ENCODE results near the gene KCNE4.
A peak's percentile ranks its signal among the peaks of the same experiment; 100 is the strongest.

KCNE4 gene

DNA sequence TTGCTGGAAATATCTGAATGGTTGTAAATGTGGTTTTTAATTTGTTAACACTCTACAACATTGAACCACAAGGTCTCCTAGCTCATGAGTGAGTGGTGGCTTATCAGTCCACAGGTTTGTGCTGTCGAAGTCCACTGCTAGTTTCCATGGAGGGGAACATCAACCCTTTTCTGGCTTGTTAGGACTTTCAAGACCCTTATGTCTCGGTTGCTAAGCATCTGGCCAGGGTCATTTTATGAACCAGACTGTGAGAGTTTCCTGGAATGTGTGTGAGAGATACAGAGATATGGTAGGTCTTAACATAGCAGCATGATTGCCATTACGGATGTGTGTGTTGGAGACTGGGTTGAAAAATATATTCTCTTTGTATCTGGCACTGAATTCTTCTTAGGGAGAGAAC lies 36.9 kb downstream of the KCNE4 start:
- no peak for DNase-seq

DNA sequence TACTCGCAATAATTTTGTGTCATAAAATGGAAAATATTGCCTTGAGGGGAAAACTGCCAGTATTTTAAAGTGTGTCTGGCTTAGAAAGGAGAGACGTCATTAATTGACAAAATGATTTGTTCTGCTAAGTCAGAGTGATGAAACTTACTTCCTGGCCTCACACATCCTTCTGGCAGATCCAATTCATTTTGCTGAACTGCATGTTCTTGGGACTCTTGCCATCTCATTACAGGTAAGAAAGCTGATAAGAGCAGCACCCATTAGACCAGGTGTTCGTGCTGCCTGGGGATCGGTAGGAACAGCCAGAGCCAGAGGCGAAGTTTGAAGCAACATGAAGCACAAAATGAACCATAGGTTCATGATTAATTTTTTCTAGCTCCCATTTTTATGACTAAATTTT lies 38.0 kb downstream of the KCNE4 start:
- no peak for DNase-seq

DNA sequence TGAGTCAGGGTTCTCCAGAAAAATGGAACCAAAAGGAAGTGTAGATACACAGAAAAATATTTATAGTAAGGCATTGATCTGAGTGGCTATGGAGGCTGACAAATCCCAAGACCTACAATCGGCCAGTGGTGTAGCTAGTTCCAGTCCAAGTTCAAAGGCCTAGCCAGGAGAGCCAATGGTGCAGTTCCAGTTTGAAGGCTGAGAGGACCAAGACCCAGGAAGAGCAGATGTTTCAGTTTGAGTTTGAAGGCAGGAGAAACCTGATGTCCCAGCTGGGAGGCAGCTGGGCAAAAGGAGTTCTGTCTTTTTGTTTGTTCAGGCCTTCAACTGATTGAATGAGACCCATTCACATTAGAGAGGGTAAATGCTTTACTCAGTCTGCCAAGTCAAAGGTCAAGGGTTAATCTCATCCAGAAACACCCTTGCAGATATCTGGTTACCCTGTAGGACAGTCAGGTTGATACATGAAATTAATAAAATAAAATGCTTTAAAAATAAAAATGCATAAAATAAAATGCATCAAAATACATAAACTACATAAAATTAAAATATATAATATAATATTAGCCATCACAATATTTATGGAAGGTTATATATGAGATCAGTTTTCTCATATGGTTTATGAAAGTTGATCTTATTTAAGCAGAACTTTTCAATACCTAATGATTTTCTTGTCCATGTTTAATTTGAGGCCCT lies 38.7 kb downstream of the KCNE4 start:
- no peak for DNase-seq

DNA sequence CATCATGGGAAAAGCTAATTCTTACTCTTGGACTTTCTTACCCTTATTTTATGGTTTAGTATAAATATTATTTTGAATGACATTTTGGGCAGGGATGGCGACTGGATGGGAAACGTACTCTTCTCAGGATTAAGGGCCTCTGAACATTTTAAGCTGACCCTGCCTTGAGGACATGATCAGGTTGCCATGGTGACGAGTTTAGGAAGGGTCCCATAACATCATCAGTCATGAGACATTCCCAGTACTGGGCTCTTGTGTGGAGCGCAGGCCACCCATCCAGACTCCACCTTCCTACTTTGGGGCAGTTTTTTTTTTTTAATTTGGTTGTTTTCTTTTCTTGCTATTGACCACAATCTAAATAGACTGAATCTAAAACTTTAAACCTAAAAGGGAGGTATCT lies 40.7 kb downstream of the KCNE4 start:
- no peak for DNase-seq

DNA sequence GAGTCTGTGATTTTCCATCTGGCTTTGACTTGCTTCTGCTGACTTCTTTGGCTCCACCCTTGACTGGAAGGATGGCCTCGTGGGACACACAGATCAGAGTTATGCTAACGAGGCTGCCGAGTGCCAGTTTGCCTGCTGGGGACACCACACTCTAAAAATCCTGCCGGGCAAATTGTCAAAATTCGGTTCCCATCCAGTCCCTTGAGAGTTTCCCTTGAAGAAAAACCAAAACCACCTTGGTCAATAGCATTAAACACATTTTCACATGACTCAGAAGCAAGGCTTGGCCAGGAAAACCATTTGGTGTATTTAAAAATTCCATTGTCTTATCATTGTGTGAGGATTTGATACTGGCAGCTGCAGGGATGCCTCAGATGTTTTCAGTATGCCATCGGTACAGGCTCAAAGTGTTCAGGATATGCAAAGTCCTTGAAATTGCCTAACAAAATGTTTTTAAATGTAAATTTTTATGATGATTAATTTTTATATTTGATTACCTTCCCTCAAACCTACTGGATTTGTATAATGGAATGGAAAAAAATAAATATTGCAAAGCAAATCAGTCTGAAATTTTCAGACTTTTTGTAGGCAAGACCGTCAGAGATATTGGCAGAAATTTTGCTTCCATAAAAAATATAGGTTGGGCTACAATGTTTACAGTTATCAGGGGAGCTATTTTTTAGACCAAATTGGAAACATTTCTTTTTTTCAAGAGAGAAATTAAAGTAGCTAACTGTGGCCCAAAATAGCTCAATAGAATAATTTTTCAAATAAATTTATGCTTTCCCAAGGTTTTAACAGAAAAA lies 41.6 kb downstream of the KCNE4 start:
- DNase-seq = no peak

DNA sequence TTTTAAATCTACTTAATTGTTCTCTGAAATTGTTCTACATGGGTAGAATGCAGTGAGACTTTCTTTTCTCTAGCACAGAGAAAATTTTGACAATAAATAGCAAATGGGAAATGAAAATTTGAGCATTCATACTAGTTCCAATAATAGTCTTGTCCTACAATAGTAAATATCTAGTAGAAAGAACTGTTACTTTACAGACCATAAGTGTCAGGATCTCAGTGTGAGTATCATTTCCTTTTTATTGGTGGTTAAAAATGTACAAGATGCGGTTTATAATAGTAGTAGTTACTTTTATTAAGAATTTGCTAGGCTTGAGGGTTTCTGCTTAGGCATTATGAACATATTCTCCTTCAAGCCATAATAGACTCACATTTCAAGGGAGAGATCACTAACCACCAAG lies 43.2 kb downstream of the KCNE4 start:
- no peak for DNase-seq

DNA sequence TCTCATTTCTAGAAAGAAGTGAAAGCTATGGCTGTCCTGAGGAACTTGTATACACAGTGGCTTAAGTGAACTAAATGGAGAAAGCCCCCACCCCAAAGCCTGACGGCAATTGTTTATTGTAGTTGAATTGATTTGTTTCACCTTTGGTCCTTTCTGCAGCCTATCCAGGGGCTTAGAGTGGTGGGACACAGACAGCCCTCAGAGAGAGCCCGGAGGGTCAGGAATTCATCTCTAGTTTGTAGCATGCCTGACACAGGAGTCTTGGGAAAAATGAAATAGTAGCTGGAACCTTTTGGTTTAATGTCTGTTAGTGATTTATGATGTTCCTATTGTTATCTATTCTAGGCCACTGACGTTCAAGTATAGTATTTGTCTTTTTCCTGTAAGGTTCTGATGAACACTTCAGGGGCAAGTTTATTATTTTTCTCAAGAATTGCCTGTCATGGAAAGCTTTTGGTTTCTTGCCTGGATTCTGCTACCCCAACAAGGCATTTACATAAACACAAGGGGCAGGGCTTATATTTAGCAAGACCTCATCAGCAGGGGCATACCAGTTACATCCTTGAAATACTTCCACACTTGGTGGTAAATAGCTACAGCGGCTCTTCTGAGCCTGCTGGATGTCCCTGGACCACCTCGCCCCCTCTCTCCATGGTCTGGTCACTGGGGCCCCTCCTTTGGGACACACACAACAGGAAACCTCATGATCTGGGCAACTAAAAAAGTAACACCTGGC lies 44.4 kb downstream of the KCNE4 start:
- no peak for DNase-seq

DNA sequence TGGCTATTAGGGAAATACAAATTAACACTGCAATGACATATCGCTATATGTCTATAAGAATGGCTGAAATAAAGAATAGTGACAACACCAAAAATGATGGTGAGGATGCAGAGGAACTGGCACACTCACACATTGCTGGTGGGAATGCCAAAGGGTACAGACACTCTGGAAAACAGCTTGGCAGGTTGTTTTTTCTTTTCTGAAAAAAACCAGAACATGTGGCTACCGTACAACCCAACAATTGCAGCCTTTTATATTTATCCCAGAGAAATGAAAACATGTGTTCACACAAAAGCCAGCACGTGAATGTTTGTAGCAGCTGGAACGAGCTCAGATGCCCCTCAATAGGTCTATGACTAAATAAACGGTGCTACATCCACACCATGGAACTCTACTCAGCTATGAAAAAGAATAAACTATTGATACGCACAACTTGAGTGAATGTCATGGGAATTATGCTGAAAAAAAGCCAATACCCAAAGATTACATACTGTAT lies 45.9 kb downstream of the KCNE4 start:
- no peak for DNase-seq

DNA sequence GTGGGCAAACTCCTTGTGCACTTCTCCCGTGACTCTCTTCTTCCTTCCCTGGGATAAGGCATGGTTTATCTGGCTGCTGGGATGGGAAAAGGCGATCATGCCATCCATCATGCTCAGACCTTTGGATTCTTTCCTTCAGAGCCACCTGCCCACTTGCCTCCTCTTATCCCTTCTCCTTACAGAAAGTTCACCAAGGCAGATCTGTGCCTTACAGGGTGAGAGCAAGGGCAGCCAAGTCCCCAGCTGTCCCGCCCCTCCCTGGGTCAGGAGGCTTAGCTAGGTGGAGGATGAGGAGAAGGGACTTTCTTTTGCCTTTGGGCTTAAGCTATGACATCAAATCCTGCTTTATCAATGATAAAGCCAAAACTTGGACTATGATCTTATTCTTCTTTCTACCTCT lies 47.6 kb downstream of the KCNE4 start:
- DNase-seq = no peak

DNA sequence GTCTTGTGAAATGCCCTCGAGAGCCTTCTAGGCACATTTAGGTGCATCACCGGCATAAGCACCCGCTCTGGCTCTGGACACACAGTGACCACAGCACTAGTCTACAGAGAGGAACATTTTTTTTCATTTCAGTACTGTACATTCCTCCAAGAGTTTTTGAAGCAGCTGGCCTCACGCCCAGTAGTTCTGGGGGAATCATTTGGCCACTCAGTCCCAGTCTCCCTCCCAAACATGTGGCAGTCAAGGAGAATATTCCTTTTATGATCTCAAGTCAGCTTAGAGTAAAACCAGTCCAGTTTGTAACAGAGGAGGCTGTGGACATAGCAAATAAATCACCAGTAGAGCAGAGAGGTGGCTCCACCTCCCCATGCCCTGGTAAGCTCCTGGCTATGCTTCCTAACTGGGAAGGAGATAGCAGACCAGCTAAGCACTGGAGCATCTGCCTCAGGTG lies 48.1 kb downstream of the KCNE4 start:
- no peak for DNase-seq

DNA sequence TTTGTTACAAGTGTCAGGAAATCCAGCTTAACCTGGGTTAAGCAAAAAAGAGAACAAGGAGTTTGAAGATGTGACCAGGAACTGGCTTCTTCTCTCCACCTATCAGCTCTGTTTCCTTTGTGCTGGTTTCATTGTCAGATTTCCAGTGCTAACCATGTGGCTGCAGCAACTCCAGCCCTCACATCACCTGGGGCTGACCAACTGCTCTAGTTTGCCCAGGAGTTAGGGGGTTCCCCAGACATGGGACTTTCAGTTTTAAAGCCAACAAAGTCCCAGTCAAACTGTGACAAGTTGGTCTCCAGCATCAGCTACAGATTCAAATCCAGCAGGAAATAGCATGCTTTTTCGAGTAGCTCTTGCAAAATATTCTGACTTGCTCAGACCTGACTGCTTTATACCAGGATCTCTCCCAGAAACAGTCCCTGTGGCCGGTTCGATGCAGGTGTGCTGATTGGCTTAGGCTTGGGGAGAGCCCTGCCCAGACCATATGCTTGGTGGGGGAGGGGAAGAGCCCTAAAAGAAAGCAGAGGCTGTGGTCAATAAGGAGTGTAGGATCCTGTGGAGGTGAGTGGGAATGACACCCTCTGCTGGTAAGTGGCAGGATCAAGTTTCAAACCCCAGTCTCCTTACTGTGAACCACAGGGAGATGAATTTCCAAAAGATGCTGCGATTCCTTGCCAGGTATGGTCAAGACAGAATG lies 49.5 kb downstream of the KCNE4 start:
- peak; percentile 52 for DNase-seq

DNA sequence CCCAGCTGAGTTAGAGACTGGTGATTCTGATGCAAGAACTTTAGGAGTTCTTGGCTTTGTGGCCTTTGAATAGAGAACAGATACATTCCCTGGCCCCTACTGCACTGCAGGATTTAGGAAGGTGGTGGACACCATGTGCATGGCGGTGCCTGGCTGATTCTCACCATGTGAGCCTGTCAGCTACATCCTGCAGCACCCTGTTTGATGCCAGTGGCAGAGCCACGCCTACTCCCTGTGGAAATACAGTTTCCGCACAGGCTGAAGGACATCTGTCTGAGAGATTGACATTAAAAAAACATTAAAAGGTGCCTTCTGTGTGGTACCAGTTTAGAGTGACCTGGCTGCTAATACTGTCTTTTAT lies 50.0 kb downstream of the KCNE4 start:
- DNase-seq = no peak

DNA sequence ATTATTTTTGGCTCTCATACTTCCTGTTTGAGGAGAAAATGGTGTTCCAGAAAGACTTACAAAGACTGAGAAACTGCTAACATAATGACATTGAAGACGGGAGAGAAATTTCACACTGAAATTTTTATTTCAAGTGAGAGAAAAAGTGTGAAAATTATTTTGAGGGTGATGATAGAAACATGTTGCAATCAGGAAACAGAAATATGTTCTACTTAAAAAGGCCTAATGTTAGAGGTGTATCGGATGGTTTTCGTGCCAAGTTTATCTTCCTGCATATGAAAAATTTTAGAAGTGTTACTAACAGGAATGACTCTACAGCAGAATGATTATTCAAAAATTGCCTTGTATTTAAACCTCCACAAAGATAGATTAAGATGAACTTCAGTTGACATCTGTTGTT lies 50.5 kb downstream of the KCNE4 start:
- DNase-seq = no peak

DNA sequence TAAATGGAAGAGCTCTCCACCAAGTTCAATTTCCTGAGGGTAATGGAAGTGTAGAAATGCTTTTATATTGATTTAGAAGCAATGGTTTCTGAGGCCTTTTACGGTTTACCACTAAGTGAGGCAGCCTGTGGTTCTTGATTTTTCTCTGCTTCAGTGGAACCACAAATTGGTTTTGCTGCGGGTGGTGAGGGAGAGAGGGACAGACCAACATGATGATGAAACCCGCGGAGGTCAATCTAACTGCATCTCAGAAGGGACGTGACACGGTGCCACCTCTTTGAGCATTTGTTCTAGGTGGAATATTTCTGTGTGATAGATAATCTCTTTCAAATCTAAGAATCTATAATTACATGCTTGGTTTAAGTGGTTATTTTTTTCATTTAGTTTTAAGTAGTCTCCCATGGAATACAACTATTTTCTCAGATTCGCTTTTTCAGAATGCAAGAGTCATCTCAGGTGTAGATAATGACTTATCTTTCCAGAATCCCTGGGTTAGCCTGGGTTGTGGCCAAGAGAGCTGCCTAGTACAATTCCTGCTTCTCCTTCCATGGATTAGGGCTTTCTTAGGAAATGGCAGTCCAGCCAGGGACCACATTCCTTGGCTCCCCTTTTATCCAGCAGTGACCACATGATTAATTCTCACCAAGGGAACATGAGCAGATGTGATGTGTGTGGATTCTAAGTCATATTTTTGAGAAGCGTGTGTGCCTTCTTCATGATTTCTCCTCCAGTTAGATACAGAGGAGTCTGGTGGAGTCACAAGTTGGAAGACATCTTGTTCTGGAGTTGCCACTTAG lies 52.5 kb downstream of the KCNE4 start:
- DNase-seq = no peak
